Sigmoid colon (tissue), 4 donors: ENCODE measurements around the gene BSDC1.

ENCODE experiments used
- CTCF ChIP-seq, 4 experiments: fragments of 450-650 bp in 3 of 4; fragments of 200-600 bp in 1 of 4; IDR thresholded peaks; one replicate each; pipeline ENCODE4 v1.5.1; 2016 to 2019; ENCODE audit warnings: antibody characterized with exemption in 4 of 4, mild to moderate bottlenecking in 3 of 4, moderate library complexity in 2 of 4
- EP300 ChIP-seq, 4 donors: sonication (generic); formaldehyde crosslinking; IDR thresholded peaks; one replicate each; pipeline ENCODE4 v1.6.1; 2017; ENCODE audit warnings: antibody characterized with exemption in 4 of 4
- POLR2A ChIP-seq, 2 donors: fragments of 450-650 bp; IDR thresholded peaks; one replicate each; pipeline ENCODE4 v1.6.1; 2016; ENCODE audit warnings: antibody characterized with exemption in 2 of 2, mild to moderate bottlenecking in 2 of 2, moderate library complexity in 2 of 2

GRCh38 chr1:32358435-32358834 lies 35.8 kb downstream of the BSDC1 start:
- no peak for TF ChIP-seq EP300 (IDR thresholded peaks at IDR 0.05)
- TF ChIP-seq CTCF (IDR thresholded peaks at IDR 0.05): no peak
- no peak for TF ChIP-seq POLR2A (IDR thresholded peaks at IDR 0.05)
